Body of pancreas (tissue), 4 donors: ENCODE measurements around the gene LRRC47.

Source experiments
- CTCF ChIP-seq, 7 experiments: fragments of 450-650 bp in 4 of 7; fragments of 200-600 bp in 3 of 7; sonication (generic) in 3 of 7; IDR thresholded peaks; one replicate each; pipeline ENCODE4 v1.5.1; 2016 to 2019; ENCODE audit warnings: antibody characterized with exemption in 7 of 7
- POLR2A ChIP-seq, 3 donors: fragments of 450-650 bp; IDR thresholded peaks; one replicate each; pipeline ENCODE4 v1.6.1; 2016; ENCODE audit warnings: antibody characterized with exemption in 3 of 3, mild to moderate bottlenecking in 2 of 3

GRCh38 chr1:3729594-3730542, 66.4 kb downstream of the LRRC47 start:
- TF ChIP-seq CTCF (IDR thresholded peaks at IDR 0.05) (no peak), POLR2A (IDR thresholded peaks at IDR 0.05) (no peak)
